ENCODE results near the gene KRT35.

GRCh38 chr17:41480581-41480980 is 370 bp downstream of the KRT35 start:
- no peak for TF ChIP-seq EZH2 (IDR thresholded peaks at IDR 0.05; ENCODE audit: insufficient read depth, poor library complexity, severe bottlenecking)
- TF ChIP-seq EZH2phosphoT487 (IDR thresholded peaks at IDR 0.05; ENCODE audit: insufficient read depth, low read depth): no peak
